Measurements from ENCODE around the gene DMPK.
A peak's percentile ranks its signal among the peaks of the same experiment; 100 is the strongest.

- no peak for TF ChIP-seq POLR2A (IDR thresholded peaks at IDR 0.05)
- no peak for TF ChIP-seq CTCF (IDR thresholded peaks at IDR 0.05)
- TF ChIP-seq POLR2AphosphoS5 (IDR thresholded peaks at IDR 0.05): peak in 2 of 3 donors; percentile 13 to 48
These were observed 813 bp upstream of the DMPK start for GRCh38 chr19:45782820-45783785.

Measured in breast epithelium (tissue), 3 donors.